Peyer's patch (tissue), 4 donors: ENCODE results near the gene DUSP7. TPM values are rescaled to one million over a fixed set of nuclear protein-coding genes. Genes with fewer than 3 reads are reported as not detected.

Experiments used
- DNase-seq, 3 donors: peaks; one replicate each; pipeline ENCODE4 v3.0.0-alpha.2; 2017 to 2019
- H3K27ac ChIP-seq, 4 donors: fragments of 200-600 bp; sonication (generic); one replicate each; pipeline ENCODE4 v1.5.1; 2016 to 2019
- H3K27me3 ChIP-seq, 2 donors: fragments of 200-600 bp; sonication (generic); one replicate each; pipeline ENCODE4 v1.5.1; 2019
- H3K36me3 ChIP-seq, 3 donors: fragments of 200-600 bp; sonication (generic); one replicate each; pipeline ENCODE4 v1.5.1; 2016 to 2019
- H3K4me1 ChIP-seq, 4 donors: fragments of 200-600 bp; sonication (generic); one replicate each; pipeline ENCODE4 v1.5.1; 2016 to 2019
- H3K4me3 ChIP-seq, 4 donors: fragments of 200-600 bp; sonication (generic); 1 replicate in 3 of 4; 2 replicates in 1 of 4; pipeline ENCODE4 v1.5.1; 2016 to 2019; ENCODE audit warnings: mild to moderate bottlenecking in 1 of 4
- H3K9me3 ChIP-seq, 4 donors: fragments of 200-600 bp; sonication (generic); one replicate each; pipeline ENCODE4 v1.5.1; 2016 to 2019; ENCODE audit warnings: mild to moderate bottlenecking in 1 of 4
- CTCF ChIP-seq, 6 experiments: fragments of 450-650 bp in 4 of 6; fragments of 200-600 bp in 2 of 6; sonication (generic) in 1 of 6; IDR thresholded peaks; one replicate each; pipeline ENCODE4 v1.5.1; 2017 to 2019; ENCODE audit warnings: antibody characterized with exemption in 6 of 6, mild to moderate bottlenecking in 3 of 6, moderate library complexity in 1 of 6
- POLR2A ChIP-seq, 2 donors: fragments of 450-650 bp; IDR thresholded peaks; one replicate each; pipeline ENCODE4 v1.5.1; 2017; ENCODE audit warnings: antibody characterized with exemption in 2 of 2, mild to moderate bottlenecking in 2 of 2, moderate library complexity in 2 of 2
- total RNA-seq, 4 donors: library from RNA; depleted of rRNA; stranded (reverse); fragments of >200 nt; gene quantifications; one replicate each; pipeline ENCODE4 v1.1.0, GENCODE V29; 2016

DUSP7 gene
- total RNA-seq, 4 donors from 2014 or later: 3.3 to 7.1 (median 6.0) TPM

GRCh38 chr3:52030714-52031310 is 25.6 kb downstream of the DUSP7 start:
- H3K4me3 ChIP-seq: no peak overlapping the region
- no peaks in the 10 kb centered on the region for H3K9me3 ChIP-seq
- TF ChIP-seq POLR2A (IDR thresholded peaks at IDR 0.05) (no peak), CTCF (IDR thresholded peaks at IDR 0.05) (no peak)
- no peaks in the 10 kb centered on the region for H3K36me3 ChIP-seq
- no peaks in the 10 kb centered on the region for H3K27me3 ChIP-seq
- no peak for DNase-seq
- no peak overlapping the region for H3K27ac ChIP-seq
- no peaks in the 10 kb centered on the region for H3K4me1 ChIP-seq

GRCh38 chr3:52029535-52029934 is 26.8 kb downstream of the DUSP7 start:
- H3K9me3 ChIP-seq: no peaks in the 10 kb centered on the region
- no peak for DNase-seq
- no peak overlapping the region for H3K4me3 ChIP-seq
- H3K27me3 ChIP-seq: no peaks in the 10 kb centered on the region
- TF ChIP-seq CTCF (IDR thresholded peaks at IDR 0.05) (no peak), POLR2A (IDR thresholded peaks at IDR 0.05) (no peak)
- no peaks in the 10 kb centered on the region for H3K4me1 ChIP-seq
- no peaks in the 10 kb centered on the region for H3K36me3 ChIP-seq
- no peak overlapping the region for H3K27ac ChIP-seq

GRCh38 chr3:52029053-52029452 is 27.3 kb downstream of the DUSP7 start:
- Histone ChIP-seq H3K27ac (no peak overlapping the region), H3K4me1 (no peaks in the 10 kb centered on the region), H3K9me3 (no peaks in the 10 kb centered on the region), H3K27me3 (no peaks in the 10 kb centered on the region), H3K4me3 (no peak overlapping the region), H3K36me3 (no peaks in the 10 kb centered on the region)
- TF ChIP-seq POLR2A (IDR thresholded peaks at IDR 0.05) (no peak), CTCF (IDR thresholded peaks at IDR 0.05) (no peak)
- DNase-seq: no peak

GRCh38 chr3:52028572-52028971 is 27.8 kb downstream of the DUSP7 start:
- DNase-seq: no peak
- Histone ChIP-seq H3K9me3 (no peaks in the 10 kb centered on the region), H3K4me1 (no peaks in the 10 kb centered on the region), H3K4me3 (no peak overlapping the region), H3K36me3 (no peaks in the 10 kb centered on the region), H3K27ac (no peak overlapping the region), H3K27me3 (no peaks in the 10 kb centered on the region)
- TF ChIP-seq CTCF (IDR thresholded peaks at IDR 0.05) (no peak), POLR2A (IDR thresholded peaks at IDR 0.05) (no peak)

GRCh38 chr3:52026041-52026440 is 30.3 kb downstream of the DUSP7 start:
- Histone ChIP-seq H3K27me3 (no peaks in the 10 kb centered on the region), H3K27ac (no peak overlapping the region), H3K4me1 (no peaks in the 10 kb centered on the region), H3K9me3 (no peaks in the 10 kb centered on the region), H3K4me3 (no peak overlapping the region), H3K36me3 (no peaks in the 10 kb centered on the region)
- no peak for DNase-seq
- no peak for TF ChIP-seq POLR2A (IDR thresholded peaks at IDR 0.05)
- no peak for TF ChIP-seq CTCF (IDR thresholded peaks at IDR 0.05)

- H3K4me3 ChIP-seq: no peak overlapping the region
- TF ChIP-seq CTCF (IDR thresholded peaks at IDR 0.05): no peak
- no peak for TF ChIP-seq POLR2A (IDR thresholded peaks at IDR 0.05)
- DNase-seq: no peak
Observed at GRCh38 chr3:52025453-52025852, 30.9 kb downstream of the DUSP7 start.

More at GRCh38 chr3:52025453-52025852, 30.9 kb downstream of the DUSP7 start:
- no peaks in the 10 kb centered on the region for H3K9me3 ChIP-seq
- H3K4me1 ChIP-seq: no peaks in the 10 kb centered on the region
- no peaks in the 10 kb centered on the region for H3K27me3 ChIP-seq
- no peaks in the 10 kb centered on the region for H3K36me3 ChIP-seq
- no peak overlapping the region for H3K27ac ChIP-seq
